Tibial nerve (tissue), 4 donors: ENCODE measurements around the gene CTSO.

Source experiments
- EP300 ChIP-seq, 2 donors: sonication (generic); formaldehyde crosslinking; IDR thresholded peaks; one replicate each; pipeline ENCODE4 v1.6.1; 2017; ENCODE audit warnings: antibody characterized with exemption in 2 of 2, mild to moderate bottlenecking in 1 of 2
- POLR2A ChIP-seq, 2 donors: fragments of 450-650 bp; IDR thresholded peaks; one replicate each; pipeline ENCODE4 v1.6.1; 2017; ENCODE audit warnings: antibody characterized with exemption in 2 of 2, mild to moderate bottlenecking in 2 of 2, moderate library complexity in 2 of 2
- TF ChIP-seq, protein P1 (sequence below), 5 experiments: fragments of 200-600 bp in 3 of 5; fragments of 450-650 bp in 2 of 5; sonication (generic) in 3 of 5; IDR thresholded peaks; one replicate each; pipeline ENCODE4 v1.5.1; 2016 to 2019; ENCODE audit warnings: antibody characterized with exemption in 5 of 5, mild to moderate bottlenecking in 3 of 5, moderate library complexity in 2 of 5

DNA sequence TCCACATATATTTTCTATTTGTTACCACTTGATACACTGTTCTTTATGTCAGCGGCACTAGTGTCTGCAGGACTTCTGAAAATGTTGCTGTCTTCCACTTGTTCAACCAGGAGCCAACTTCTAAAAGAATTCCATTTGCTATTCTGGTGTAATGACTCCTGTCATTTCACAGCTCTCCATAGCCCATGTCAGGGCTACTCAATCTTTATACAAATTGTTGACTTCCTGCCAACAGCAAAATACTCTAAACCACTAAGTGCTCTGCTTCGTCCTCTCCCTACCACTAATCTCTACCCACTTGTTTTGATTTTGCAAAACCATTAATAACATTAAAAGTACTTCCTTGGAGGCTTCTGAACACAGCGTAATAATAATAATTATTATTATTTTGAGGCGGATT is 7.2 kb downstream of the CTSO start:
- TF ChIP-seq, protein P1, sequence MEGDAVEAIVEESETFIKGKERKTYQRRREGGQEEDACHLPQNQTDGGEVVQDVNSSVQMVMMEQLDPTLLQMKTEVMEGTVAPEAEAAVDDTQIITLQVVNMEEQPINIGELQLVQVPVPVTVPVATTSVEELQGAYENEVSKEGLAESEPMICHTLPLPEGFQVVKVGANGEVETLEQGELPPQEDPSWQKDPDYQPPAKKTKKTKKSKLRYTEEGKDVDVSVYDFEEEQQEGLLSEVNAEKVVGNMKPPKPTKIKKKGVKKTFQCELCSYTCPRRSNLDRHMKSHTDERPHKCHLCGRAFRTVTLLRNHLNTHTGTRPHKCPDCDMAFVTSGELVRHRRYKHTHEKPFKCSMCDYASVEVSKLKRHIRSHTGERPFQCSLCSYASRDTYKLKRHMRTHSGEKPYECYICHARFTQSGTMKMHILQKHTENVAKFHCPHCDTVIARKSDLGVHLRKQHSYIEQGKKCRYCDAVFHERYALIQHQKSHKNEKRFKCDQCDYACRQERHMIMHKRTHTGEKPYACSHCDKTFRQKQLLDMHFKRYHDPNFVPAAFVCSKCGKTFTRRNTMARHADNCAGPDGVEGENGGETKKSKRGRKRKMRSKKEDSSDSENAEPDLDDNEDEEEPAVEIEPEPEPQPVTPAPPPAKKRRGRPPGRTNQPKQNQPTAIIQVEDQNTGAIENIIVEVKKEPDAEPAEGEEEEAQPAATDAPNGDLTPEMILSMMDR (IDR thresholded peaks at IDR 0.05), result no peak
- TF ChIP-seq POLR2A (IDR thresholded peaks at IDR 0.05) (no peak), EP300 (IDR thresholded peaks at IDR 0.05) (no peak)
